GM21367 (cell line): ENCODE results near the gene SLC2A5.

ENCODE experiments used
- ATAC-seq: cut with Tn5 transposase; IDR thresholded peaks from one replicate; pipeline ENCODE4 v1.9.1; 2021; ENCODE audit not compliant: unreplicated experiment

SLC2A5 gene

DNA sequence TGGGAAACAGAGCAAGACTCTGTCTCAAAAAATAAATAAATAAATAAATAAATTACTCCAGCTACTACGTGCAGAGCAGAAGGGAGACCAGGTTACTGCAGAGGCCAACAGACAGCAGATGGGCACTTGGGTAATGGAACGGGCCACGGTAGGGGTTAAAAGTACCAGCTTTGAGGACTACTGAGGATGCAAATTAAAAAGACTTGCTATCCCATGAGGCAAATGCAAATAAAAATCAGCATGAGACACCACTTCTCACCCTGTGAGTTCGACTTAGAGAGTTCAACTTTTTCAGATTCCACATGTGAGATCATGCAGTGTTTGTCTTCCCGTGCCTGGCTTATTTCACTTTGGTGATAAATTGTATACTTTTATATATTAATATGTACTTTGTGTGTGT, 6.6 kb downstream of the SLC2A5 start:
- no peak for ATAC-seq

DNA sequence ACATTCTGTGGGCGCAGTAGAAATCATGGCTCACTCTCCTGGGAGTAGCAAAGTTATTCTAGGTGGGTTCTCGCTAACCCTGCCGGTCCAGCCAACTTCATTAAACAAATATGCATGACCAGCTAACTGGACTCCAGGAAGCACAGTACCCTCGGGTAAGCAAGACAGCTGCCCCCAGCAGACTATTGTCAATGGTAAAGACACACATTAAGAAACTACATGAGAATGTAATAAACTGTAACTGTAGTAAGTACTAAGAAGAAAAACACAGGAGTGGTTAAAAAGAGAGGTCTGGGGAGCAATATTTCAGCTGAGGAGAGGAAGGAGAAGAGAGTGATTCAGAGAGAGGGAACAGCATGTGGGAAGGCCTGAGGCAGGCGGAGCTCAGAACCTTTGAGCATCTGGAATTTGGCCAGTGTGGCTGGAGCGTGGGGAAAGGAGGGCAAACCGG, 7.4 kb downstream of the SLC2A5 start:
- no peak for ATAC-seq

GRCh38 chr1:9061252-9061960, 8.0 kb downstream of the SLC2A5 start:
- ATAC-seq, result no peak

DNA sequence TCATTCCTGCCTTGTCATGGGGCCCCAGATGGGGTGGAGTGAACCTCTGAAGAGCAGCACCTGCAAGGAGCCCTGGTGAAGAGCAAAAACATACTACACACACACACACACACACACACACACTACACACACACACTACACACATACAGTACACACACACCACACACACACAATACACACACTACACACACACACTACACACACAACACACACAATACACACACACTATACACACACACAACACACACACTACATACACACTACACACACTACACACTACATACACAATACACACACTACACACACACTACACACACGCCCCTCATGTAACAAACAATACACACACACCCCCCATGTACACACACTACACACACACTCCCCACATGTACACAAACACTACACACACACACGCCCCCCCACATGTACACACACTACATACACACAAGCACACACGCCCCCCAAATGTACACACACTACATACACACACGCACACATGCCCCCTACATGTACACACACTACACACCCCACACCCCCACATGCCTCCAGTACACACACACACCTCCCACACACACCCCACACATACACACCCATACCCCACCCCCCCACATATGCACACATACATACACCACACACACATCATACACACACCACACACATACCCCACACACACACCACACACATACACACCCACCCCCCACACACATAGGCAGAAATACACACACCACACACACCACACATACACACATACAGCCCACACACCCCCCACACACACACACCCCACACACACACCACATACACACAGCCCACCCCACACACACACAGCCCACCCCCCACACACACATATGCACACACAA, 9.3 kb downstream of the SLC2A5 start:
- no peak for ATAC-seq

DNA sequence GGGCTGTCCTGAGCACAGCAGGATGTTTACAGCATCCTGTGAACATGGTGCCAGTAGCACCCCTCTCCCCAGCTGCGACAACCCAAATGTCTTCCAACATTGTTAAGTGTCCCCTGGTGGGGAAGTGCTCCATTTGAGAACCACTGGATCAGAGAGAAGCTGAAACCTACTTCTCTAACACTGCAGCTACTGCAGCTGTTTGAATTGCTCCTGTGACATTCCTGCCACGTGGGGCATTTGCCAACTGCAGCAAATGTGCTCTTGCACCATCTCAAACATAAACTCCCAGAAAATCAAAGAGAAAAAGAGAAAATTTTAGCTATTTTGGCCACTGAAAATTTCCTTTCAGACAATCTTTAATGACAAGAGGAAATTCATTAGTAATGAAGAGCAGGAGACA, 11.0 kb downstream of the SLC2A5 start:
- ATAC-seq, result no peak

DNA sequence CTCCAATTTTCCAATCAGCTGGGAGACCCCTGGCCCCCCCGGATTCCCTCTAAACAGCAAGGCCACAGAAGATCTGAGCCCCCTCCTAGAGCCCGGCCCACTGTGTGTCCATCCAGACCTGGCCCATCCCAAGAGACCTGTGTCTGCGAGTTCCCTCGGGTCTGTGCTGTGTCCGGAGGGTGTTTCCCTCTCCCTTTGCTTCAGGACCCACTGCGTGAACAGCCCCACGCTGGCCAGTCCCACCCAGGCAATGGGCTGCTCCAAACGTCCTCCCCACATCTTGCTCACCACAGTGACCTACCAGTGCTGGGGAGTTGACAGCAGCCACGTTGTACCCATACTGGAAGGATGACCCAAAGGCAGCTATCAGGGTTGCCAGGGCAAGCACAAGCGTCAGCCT, 11.6 kb downstream of the SLC2A5 start:
- no peak for ATAC-seq

- ATAC-seq, result no peak
Measured at GRCh38 chr1:9052272-9053049, 17.0 kb downstream of the SLC2A5 start.

DNA sequence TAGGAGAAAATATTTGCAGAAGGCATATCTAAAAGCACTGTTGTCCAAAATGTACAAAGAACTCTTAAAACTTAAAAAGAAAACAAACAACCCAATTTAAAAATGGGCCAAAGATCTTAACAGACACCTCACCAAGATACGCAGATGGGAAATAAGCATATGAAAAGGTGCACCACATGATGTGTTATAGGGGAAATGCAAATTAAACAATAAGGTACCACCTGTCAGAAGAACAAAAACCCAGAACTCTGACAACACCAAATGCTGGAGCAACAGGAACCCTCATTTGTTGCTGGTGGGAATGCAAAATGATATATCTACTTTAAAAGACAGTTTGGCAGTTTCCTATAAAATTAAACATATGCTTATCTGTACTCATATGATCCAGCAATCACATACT, 18.1 kb downstream of the SLC2A5 start:
- no peak for ATAC-seq

GRCh38 chr1:9050803-9051202, 18.6 kb downstream of the SLC2A5 start:
- no peak for ATAC-seq

- no peak for ATAC-seq
Measured at GRCh38 chr1:9048551-9048950, 20.9 kb downstream of the SLC2A5 start.

GRCh38 chr1:9047019-9047418, 22.4 kb downstream of the SLC2A5 start:
- ATAC-seq, result no peak

GRCh38 chr1:9045861-9046510, 23.4 kb downstream of the SLC2A5 start:
- no peak for ATAC-seq

DNA sequence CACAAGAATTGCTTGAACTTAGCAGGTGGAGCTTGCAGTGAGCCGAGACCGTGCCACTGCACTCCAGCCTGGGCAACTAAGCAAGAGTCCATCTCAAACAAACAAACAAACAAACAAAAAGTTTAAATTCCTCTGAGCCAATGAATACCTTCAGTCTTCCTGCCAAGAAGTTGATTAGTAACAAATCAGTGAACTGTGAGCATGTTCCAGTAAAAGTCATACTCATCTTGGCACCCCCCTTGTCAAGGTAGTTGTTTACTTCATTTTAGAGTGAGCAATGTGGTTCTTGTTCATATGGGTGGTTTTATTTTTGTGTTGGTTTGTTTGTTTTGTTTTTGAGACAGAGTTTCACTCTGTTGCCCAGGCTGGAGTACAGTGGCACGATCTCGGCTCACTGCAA, 25.2 kb downstream of the SLC2A5 start:
- no peak for ATAC-seq

GRCh38 chr1:9042272-9042671, 27.2 kb downstream of the SLC2A5 start:
- ATAC-seq, result no peak

- ATAC-seq, result no peak
Measured at GRCh38 chr1:9041116-9041779, 28.2 kb downstream of the SLC2A5 start.

DNA sequence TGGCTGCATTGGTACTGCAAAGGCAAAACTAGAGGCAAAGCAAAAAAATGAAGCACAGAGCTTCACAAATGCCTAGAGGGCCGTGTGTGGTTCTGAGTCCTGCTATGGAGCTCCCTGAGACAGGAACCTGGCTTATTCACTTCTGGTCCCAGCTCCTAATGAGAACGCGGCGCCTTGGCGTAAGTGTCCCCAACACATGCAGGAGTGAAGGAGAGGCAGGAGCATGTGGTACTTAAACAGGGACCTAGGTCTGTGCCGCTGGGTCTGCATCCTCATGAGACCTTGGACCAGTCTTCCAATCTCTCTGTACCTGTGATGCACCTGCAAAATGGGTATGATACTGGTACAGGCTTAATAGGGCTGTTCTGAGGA, 28.8 kb downstream of the SLC2A5 start:
- no peak for ATAC-seq

- ATAC-seq, result no peak
Measured at GRCh38 chr1:9039761-9040658, 29.4 kb downstream of the SLC2A5 start.

DNA sequence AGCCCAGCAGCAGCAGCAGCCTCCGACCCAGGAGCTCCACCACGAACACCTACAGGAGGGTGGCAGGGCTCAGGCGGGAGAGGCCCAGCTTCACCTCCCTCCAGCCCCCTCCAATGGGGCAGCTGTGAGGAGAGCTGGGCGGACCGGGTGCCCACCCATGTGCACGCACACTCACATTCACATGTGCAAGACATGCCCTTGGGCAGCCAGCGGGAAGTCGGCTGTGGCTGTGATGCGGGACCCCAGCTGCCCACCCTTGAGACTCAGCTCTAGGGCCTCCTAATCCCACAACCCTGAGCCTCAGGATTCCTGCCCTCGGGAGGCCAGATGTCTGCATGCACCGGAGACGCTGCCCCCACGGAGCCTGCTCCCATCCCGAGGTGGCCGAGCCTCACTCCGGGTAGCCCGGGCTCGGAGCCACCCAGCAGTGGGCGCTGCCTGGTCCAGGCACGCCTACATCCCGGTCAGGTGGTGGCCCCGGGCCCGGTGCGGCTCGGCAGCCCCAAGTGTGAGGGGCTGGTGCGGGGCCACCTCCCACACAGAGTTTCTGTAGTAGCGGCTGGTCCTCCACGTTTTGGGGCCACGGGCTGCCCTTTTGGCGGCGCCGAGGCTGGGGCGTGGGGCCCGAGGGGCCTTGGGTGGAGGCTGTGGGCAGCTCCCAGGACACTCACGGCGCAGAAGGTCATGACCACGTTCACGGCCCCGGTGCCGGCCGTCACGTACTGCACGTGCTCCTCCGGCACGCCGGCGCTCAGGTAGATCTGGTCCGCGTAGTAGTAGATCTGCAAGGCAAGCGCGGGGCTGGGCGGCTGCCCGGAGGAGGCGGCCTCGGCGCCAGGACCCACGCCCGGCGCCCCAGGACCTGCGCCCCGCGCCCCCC, 30.3 kb downstream of the SLC2A5 start:
- no peak for ATAC-seq

DNA sequence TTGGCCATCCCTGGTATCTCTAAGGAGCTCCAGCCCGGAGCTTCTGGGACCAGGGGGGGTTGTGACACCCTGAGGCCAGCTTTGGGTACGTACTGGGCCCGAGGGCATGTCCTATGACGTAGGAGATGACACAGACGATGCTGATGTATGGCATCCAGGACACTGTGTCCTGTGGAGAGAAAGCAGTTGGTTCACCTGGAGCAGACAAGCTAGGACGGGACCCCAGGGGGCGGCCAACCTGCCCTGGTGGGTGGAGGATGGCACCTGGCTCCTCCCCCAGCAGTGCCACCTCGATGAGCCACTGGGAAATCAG, 31.1 kb downstream of the SLC2A5 start:
- no peak for ATAC-seq
